ENCODE data around the gene MPPED2.

The MPPED2 gene

GRCh38 chr11:30446520-30446919 lies 139.6 kb downstream of the MPPED2 start:
- DNase-seq, result no peak

GRCh38 chr11:30445056-30445455 lies 141.1 kb downstream of the MPPED2 start:
- DNase-seq, result no peak

- DNase-seq, result no peak
Observed at GRCh38 chr11:30440510-30440909, 145.6 kb downstream of the MPPED2 start.

GRCh38 chr11:30436801-30437200 lies 149.4 kb downstream of the MPPED2 start:
- no peak for DNase-seq

- no peak for DNase-seq
Observed at GRCh38 chr11:30435488-30435887, 150.7 kb downstream of the MPPED2 start.

- no peak for DNase-seq
Observed at GRCh38 chr11:30434901-30435300, 151.3 kb downstream of the MPPED2 start.

GRCh38 chr11:30433831-30434230 lies 152.3 kb downstream of the MPPED2 start:
- no peak for DNase-seq

GRCh38 chr11:30432716-30433115 lies 153.4 kb downstream of the MPPED2 start:
- no peak for DNase-seq

- no peak for DNase-seq
Observed at GRCh38 chr11:30432178-30432577, 154.0 kb downstream of the MPPED2 start.

GRCh38 chr11:30431127-30431814 lies 154.9 kb downstream of the MPPED2 start:
- DNase-seq, result no peak

- DNase-seq, result no peak
Observed at GRCh38 chr11:30429550-30429949, 156.6 kb downstream of the MPPED2 start.

GRCh38 chr11:30426781-30427180 lies 159.4 kb downstream of the MPPED2 start:
- no peak for DNase-seq

GRCh38 chr11:30424844-30425243 lies 161.3 kb downstream of the MPPED2 start:
- DNase-seq, result no peak

GRCh38 chr11:30424321-30424720 lies 161.8 kb downstream of the MPPED2 start:
- no peak for DNase-seq

- no peak for DNase-seq
Observed at GRCh38 chr11:30423886-30424285, 162.3 kb downstream of the MPPED2 start.

GRCh38 chr11:30423279-30423648 lies 162.9 kb downstream of the MPPED2 start:
- DNase-seq, result no peak

- no peak for DNase-seq
Observed at GRCh38 chr11:30422447-30423278, 163.5 kb downstream of the MPPED2 start.

GRCh38 chr11:30420233-30420787 lies 165.8 kb downstream of the MPPED2 start:
- DNase-seq, result no peak

GRCh38 chr11:30414806-30415205 lies 171.3 kb downstream of the MPPED2 start:
- DNase-seq, result no peak

- no peak for DNase-seq
Observed at GRCh38 chr11:30414244-30414643, 171.9 kb downstream of the MPPED2 start.

- DNase-seq, result no peak
Observed at GRCh38 chr11:30412509-30412908, 173.6 kb downstream of the MPPED2 start.

- DNase-seq, result no peak
Observed at GRCh38 chr11:30411383-30411782, 174.8 kb downstream of the MPPED2 start.

GRCh38 chr11:30406978-30407762 lies 179.0 kb downstream of the MPPED2 start:
- DNase-seq, result no peak

Data from GF-D8 (cell line).